Nephron progenitor cell (in vitro differentiated cells): ENCODE measurements around the gene ITM2B.
"Not testable (repeated sequence)": the region's sequence is repeated elsewhere in the genome, so short reads cannot be mapped to it uniquely, and the experiment has no call there.

Source experiments
- DNase-seq: peaks from one replicate; pipeline ENCODE4 v3.0.0; 2021
- H3K27ac Mint-ChIP-seq: 2 replicates; pipeline ENCODE4 v1.8.0; 2021; ENCODE audit warnings: mild to moderate bottlenecking, moderate library complexity, mixed read lengths
- H3K27me3 Mint-ChIP-seq: 2 replicates; pipeline ENCODE4 v1.8.0; 2021; ENCODE audit warnings: mild to moderate bottlenecking, low read depth, mixed read lengths; ENCODE audit not compliant: poor library complexity
- H3K36me3 Mint-ChIP-seq: 2 replicates; pipeline ENCODE4 v1.8.0; 2021; ENCODE audit warnings: low read depth, mixed read lengths
- H3K4me1 Mint-ChIP-seq: 2 replicates; pipeline ENCODE4 v1.8.0; 2021; ENCODE audit warnings: mixed read lengths
- H3K4me3 Mint-ChIP-seq: 2 replicates; pipeline ENCODE4 v1.8.0; 2021; ENCODE audit warnings: mild to moderate bottlenecking, moderate library complexity, mixed read lengths
- H3K9me3 Mint-ChIP-seq: 2 replicates; pipeline ENCODE4 v1.8.0; 2021; ENCODE audit warnings: mild to moderate bottlenecking, moderate library complexity, mixed read lengths
- CTCF ChIP-seq: fragments of 200-600 bp; sonication (generic); IDR thresholded peaks from 2 replicates; pipeline ENCODE4 v1.5.0; 2021; ENCODE audit warnings: antibody characterized with exemption

ITM2B gene

GRCh38 chr13:48189171-48189570 lies 43.8 kb upstream of the ITM2B start:
- H3K4me3 Mint-ChIP-seq = no peak overlapping the region
- no peak for TF ChIP-seq CTCF
- peaks cover 3% of the 10 kb centered on the region for H3K27me3 Mint-ChIP-seq
- no peaks in the 10 kb centered on the region for H3K4me1 Mint-ChIP-seq
- H3K27ac Mint-ChIP-seq = no peak overlapping the region
- H3K9me3 Mint-ChIP-seq = no peaks in the 10 kb centered on the region
- no peaks in the 10 kb centered on the region for H3K36me3 Mint-ChIP-seq
- DNase-seq = no peak

- no peaks in the 10 kb centered on the region for H3K36me3 Mint-ChIP-seq
- DNase-seq = no peak
- H3K27me3 Mint-ChIP-seq = no peaks in the 10 kb centered on the region
- no peaks in the 10 kb centered on the region for H3K4me1 Mint-ChIP-seq
- no peak overlapping the region for H3K27ac Mint-ChIP-seq
- no peaks in the 10 kb centered on the region for H3K9me3 Mint-ChIP-seq
- no peak overlapping the region for H3K4me3 Mint-ChIP-seq
- TF ChIP-seq CTCF = no peak
Observed at GRCh38 chr13:48192411-48192935, 40.5 kb upstream of the ITM2B start.

GRCh38 chr13:48194379-48194754 lies 38.6 kb upstream of the ITM2B start:
- TF ChIP-seq CTCF = no peak
- H3K36me3 Mint-ChIP-seq = no peaks in the 10 kb centered on the region
- DNase-seq = no peak
- no peak overlapping the region for H3K27ac Mint-ChIP-seq
- no peaks in the 10 kb centered on the region for H3K27me3 Mint-ChIP-seq
- H3K4me3 Mint-ChIP-seq = no peak overlapping the region
- H3K9me3 Mint-ChIP-seq = no peaks in the 10 kb centered on the region
- H3K4me1 Mint-ChIP-seq = no peaks in the 10 kb centered on the region

GRCh38 chr13:48199404-48199946 lies 33.5 kb upstream of the ITM2B start:
- no peak for DNase-seq
- H3K36me3 Mint-ChIP-seq = no peaks in the 10 kb centered on the region
- H3K4me1 Mint-ChIP-seq = no peaks in the 10 kb centered on the region
- H3K4me3 Mint-ChIP-seq = no peak overlapping the region
- H3K9me3 Mint-ChIP-seq = peaks cover 8% of the 10 kb centered on the region
- TF ChIP-seq CTCF = no peak
- no peaks in the 10 kb centered on the region for H3K27me3 Mint-ChIP-seq
- no peak overlapping the region for H3K27ac Mint-ChIP-seq

- no peaks in the 10 kb centered on the region for H3K36me3 Mint-ChIP-seq
- no peak overlapping the region for H3K27ac Mint-ChIP-seq
- no peak for TF ChIP-seq CTCF
- H3K27me3 Mint-ChIP-seq = peaks cover 3% of the 10 kb centered on the region
- H3K9me3 Mint-ChIP-seq = peaks cover 17% of the 10 kb centered on the region
- DNase-seq = no peak
- no peak overlapping the region for H3K4me3 Mint-ChIP-seq
- H3K4me1 Mint-ChIP-seq = no peaks in the 10 kb centered on the region
Observed at GRCh38 chr13:48201044-48201443, 32.0 kb upstream of the ITM2B start.

GRCh38 chr13:48207207-48207606 lies 25.8 kb upstream of the ITM2B start:
- not testable (repeated sequence) for H3K4me1 Mint-ChIP-seq, DNase-seq, H3K27ac Mint-ChIP-seq, H3K36me3 Mint-ChIP-seq, H3K27me3 Mint-ChIP-seq, H3K4me3 Mint-ChIP-seq
- peaks cover 34% of the 10 kb centered on the region for H3K9me3 Mint-ChIP-seq
